Activated CD8-positive, alpha-beta memory T cell treated with anti-CD3 and anti-CD28 coated beads, Interleukin-2, amount 50 U/mL, for 24 hours (primary cell): ENCODE measurements around the gene F7.
"Not testable (repeated sequence)": the region's sequence is repeated elsewhere in the genome, so short reads cannot be mapped to it uniquely, and the experiment has no call there.

Experiments
- DNase-seq: peaks from one replicate; pipeline ENCODE4 v3.0.0-alpha.2; 2020; ENCODE audit errors: extremely low read depth

F7 gene

DNA sequence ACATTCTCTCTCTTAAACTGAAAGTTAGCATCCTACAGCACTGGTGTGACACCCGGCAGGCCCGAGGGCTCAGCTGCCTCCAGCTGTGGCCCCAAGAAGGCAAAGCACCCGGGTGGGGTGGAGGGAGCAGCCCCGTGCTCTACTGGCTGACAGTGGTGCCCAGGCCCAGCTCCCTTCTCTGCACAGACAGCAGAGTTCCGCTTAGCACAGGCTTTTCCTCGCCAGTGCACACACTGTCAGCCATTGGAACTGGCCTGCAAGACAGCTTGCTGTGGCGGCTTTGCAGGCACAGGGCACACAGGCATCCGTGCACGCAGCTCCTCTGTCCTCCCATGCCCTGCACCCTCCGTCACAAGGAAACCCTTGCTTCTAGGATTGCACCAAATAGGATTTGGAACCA lies 3.3 kb upstream of the F7 start:
- DNase-seq: not testable (repeated sequence)

- DNase-seq: no peak
Observed at GRCh38 chr13:113102727-113103126, 2.9 kb upstream of the F7 start.

DNA sequence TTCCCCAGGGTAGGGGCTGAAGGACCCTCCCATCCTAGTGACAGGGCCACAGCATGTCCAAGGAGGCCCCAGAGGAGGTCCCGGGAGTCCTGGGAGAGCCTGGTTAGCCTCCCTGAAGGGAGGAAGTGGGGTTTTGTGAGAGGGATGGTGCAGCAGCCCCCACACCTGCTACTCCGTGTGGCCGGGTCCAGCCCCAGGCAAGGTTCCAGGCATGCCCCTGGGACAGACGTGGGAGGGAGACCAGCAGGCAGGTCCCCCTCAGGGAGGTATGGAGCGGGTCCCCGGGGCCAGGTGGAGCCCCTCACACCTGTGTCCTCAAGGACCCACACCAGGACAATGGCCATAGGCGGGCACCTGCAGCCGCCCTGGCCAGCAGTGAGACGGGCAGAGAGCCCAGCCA lies 1.9 kb upstream of the F7 start:
- no peak for DNase-seq

DNA sequence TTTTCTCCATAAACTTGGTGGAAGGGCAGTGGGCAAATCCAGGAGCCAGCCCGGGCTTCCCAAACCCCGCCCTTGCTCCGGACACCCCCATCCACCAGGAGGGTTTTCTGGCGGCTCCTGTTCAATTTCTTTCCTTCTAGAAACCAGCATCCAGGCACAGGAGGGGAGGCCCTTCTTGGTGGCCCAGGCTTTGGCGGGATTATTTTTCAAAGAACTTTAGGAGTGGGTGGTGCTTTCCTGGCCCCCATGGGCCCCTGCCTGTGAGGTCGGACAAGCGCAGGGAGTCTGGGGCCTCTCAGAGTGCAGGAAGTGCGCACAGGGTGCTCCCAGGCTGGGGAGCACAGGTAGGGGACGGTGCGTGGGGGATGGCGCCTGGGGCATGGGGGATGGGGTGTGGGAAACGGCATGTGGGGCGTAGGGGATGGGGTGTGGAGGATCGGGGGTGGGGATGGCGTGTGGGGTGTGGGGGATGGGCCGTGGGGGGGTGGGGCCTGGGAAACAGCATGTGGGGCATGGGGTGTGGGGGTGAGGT lies 396 bp downstream of the F7 start:
- DNase-seq: no peak

DNA sequence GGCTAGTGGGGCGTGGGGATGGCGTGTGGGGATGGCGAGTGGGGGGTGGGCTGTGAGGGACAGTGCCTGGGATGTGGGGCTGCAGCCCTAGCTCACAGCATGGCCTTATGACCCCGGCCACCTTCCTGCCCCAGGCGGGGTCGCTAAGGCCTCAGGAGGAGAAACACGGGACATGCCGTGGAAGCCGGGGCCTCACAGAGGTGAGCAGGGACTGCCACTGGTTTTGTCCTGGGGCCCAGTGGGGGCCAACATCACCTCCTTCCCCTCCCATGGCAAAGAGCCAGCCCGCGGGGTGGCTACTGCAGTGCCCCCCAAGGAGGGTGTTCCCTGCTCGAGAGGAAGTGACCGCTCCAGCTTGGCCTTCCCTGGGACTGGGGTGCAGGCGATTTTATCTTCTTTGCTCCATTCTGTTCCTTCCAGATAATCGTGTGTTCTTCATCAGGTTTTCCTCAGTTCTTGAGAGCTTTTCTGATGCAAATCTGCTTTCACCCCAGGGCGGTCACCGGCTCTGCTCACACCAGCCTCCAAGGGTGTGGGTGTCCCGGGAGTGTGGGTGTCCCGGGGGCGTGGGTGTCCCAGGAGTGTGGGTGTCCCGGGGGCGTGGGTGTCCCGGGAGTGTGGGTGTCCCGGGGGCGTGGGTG lies 1.2 kb downstream of the F7 start:
- DNase-seq: no peak

GRCh38 chr13:113108521-113108920 lies 2.9 kb downstream of the F7 start:
- DNase-seq: not testable (repeated sequence)

DNA sequence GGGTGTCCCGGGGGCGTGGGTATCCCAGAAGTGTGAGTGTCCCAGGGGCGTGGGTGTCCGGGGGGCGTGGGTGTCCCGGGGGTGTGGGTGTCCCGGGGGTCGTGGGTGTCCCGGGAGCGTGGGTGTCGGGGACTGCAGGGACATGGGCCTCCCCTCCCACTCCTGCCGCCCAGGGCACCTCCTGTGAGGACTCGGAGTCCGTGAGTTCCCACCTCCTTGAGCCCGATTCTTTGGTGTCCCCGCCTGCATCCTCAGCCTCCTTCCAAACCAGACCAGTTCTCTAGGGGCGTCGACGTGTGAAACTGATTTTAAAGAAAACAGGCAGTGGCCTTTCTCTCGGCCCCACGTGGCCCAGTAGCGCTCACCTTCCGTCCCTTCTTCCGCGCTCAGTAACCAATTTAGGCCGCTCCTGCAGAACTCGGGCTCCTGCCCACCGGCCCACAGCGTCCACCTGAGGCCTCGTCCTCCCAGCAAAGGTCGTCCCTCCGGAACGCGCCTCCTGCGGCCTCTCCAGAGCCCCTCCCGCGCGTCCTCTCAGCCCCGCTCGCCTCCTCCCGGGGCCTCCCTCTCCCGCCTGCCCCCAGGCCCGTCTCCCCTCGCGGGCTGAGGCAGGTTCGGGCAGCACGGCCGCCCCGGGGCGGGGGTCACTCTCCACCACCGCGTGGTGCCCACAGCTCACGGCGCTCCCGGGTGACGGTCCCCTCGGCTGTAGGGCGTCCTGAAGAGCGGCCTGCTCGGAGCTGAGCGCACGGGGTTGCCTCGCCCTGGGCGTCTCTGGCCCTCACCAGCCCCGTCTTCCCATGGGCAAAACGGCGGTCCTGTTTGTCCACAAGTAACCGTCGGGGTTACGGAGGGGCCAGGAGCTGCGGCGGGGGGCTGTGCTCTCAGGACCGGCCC lies 3.8 kb downstream of the F7 start:
- DNase-seq: no peak

DNA sequence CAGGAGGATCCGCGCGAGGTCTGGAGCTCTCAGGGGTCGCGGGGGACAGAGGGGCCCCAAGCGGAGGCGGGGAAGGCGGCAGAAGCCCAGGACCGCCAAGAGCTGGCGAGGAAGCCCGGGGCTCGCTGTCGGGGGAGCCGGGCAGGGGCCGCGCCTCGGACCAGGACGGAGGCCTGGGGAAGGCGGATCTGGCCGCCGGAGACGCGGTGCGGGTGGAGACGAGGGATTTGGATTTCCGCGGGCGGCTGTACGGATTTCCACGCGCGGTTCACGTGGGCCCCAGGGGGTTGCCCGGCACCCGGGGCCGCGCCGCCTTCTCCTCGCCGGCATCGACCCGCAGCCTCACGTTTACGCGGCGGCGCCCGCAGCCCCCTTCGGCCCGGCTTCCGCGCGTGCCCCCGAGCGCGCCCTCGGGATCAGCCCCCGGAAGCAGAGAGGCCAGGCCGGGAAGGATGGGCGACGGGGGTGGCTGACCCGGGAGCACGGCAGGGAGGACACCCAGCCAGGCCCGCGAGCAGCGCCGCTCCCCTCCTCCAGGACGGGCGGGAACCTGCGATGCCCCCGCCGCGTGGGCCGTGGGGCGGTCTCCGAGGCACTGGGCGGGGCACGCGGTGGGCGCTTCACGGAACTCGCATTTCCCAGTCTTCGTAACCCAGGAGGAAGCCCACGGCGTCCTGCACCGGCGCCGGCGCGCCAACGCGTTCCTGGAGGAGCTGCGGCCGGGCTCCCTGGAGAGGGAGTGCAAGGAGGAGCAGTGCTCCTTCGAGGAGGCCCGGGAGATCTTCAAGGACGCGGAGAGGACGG lies 4.7 kb downstream of the F7 start:
- no peak for DNase-seq

DNA sequence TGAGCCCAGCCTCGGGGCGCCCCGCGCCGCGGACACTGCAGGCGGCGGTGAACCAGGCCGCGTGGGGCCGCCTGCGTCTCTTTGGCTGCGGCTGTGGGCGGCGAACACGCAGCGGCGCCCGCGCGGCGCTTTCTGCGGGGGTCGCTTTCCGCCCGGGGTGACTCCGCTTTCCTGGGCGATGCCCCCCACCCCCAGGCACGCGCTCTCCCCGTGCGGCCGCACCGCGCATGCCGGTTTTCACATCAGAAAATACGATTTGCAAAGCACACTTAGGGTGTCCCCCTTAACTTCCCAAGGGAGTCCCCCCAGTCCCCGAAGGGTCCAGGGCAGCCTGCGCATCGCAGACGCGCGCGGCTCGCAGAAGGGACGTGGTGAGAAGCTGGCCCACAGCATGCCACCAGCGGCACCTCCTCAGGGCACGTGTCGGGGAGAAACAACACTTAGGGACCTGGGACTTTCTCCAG lies 5.3 kb downstream of the F7 start:
- no peak for DNase-seq

GRCh38 chr13:113111821-113112220 lies 6.2 kb downstream of the F7 start:
- DNase-seq: not testable (repeated sequence)

- not testable (repeated sequence) for DNase-seq
Observed at GRCh38 chr13:113112475-113112874, 6.9 kb downstream of the F7 start.

GRCh38 chr13:113112893-113113845 lies 7.6 kb downstream of the F7 start:
- no peak for DNase-seq

DNA sequence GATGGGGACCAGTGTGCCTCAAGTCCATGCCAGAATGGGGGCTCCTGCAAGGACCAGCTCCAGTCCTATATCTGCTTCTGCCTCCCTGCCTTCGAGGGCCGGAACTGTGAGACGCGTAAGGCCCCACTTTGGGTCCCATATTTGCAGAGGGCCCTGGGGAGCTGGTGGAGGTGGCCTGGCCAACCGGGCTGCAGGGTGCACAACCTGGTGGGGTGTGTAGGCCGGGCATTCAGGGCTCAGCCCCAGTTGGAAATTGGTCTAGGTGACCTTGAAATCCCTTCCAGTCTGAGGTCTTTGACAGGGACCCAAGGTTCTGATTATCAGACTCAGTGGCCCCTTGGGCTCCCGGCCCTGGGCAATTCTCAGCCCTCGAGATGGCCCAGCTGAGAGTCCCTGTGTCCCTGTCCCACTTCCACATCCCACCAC lies 8.3 kb downstream of the F7 start:
- no peak for DNase-seq

- DNase-seq: no peak
Observed at GRCh38 chr13:113114511-113115362, 9.1 kb downstream of the F7 start.

GRCh38 chr13:113115363-113116205 lies 10.0 kb downstream of the F7 start:
- DNase-seq: no peak

- no peak for DNase-seq
Observed at GRCh38 chr13:113116206-113116800, 10.7 kb downstream of the F7 start.

- DNase-seq: no peak
Observed at GRCh38 chr13:113116871-113117271, 11.3 kb downstream of the F7 start.

DNA sequence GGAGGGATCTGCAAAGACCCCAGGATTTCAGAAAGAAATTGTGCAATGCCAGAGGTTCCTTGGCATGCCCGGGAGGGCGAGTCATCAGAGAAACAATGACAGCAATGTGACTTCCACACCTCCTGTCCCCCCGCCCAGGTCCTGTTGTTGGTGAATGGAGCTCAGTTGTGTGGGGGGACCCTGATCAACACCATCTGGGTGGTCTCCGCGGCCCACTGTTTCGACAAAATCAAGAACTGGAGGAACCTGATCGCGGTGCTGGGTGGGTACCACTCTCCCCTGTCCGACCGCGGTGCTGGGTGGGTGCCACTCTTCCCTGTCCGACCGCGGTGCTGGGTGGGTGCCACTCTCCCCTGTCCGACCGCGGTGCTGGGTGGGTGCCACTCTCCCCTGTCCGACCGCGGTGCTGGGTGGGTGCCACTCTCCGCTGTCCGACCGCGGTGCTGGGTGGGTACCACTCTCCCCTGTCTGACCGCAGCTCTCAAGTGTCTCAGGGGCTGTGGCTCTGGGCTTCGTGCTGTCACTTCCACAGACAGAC lies 11.8 kb downstream of the F7 start:
- DNase-seq: no peak
